ENCODE data around the gene KRT38.

DNA sequence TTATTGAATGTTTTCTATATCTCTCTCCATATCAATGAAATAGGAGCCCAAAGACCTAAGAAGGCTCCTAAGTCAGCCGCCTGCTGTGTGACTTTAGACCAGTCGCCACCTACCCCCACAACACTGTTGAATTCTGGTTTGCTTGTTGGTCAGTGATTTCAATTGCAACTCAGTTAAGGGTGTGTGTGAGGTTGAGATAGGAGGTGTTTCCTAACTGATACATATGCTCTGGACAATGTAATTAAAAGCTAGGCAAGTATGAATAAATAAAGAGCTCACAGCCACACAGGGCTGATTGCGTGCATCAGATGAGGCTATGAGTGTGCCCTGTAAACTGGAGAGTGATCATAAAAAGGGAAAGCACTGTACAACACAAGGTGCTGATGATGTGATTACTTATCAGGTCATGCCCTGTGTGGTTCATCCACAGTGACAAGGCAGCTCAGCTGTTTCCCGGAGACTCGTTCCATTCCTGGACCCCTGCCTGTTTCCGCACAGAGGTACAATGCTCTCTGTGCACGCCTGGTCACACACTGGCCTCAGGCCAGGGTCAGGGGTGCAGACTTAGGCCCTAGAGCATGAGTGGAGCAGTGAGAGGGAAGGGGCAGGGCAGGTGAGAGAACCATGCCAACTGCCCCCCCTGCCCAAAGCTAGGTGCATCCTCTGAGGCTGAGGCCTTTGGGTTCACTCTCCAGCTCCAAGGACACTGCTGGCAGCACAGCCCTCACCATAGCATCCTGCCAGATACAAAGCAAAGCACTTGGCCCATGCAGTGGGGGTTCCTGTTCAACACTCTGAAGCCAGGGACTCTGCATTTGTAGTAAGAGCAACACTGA lies 43.4 kb upstream of the KRT38 start:
- TF ChIP-seq, protein P1, sequence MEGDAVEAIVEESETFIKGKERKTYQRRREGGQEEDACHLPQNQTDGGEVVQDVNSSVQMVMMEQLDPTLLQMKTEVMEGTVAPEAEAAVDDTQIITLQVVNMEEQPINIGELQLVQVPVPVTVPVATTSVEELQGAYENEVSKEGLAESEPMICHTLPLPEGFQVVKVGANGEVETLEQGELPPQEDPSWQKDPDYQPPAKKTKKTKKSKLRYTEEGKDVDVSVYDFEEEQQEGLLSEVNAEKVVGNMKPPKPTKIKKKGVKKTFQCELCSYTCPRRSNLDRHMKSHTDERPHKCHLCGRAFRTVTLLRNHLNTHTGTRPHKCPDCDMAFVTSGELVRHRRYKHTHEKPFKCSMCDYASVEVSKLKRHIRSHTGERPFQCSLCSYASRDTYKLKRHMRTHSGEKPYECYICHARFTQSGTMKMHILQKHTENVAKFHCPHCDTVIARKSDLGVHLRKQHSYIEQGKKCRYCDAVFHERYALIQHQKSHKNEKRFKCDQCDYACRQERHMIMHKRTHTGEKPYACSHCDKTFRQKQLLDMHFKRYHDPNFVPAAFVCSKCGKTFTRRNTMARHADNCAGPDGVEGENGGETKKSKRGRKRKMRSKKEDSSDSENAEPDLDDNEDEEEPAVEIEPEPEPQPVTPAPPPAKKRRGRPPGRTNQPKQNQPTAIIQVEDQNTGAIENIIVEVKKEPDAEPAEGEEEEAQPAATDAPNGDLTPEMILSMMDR (IDR thresholded peaks at IDR 0.05; ENCODE audit: borderline replicate concordance, extremely low read depth, low read length, poor library complexity, severe bottlenecking), result no peak
- TF ChIP-seq EZH2 (IDR thresholded peaks at IDR 0.05; ENCODE audit: borderline replicate concordance, low read depth, low read length, severe bottlenecking), result no peak

Measured in DND-41 (cell line).